Fibroblast of skin of back (primary cell): ENCODE results near the gene IFT43.
A peak's percentile ranks its signal among the peaks of the same experiment; 100 is the strongest.

ENCODE experiments used
- DNase-seq: peaks from one replicate; pipeline ENCODE4 v3.0.0-alpha.2; 2013

Gene IFT43

GRCh38 chr14:76019676-76020075 lies 34.1 kb downstream of the IFT43 start:
- DNase-seq, result no peak

- DNase-seq, result no peak
These were observed 37.4 kb downstream of the IFT43 start for GRCh38 chr14:76022991-76023390.

- DNase-seq, result no peak
These were observed 38.2 kb downstream of the IFT43 start for GRCh38 chr14:76023757-76024156.

- DNase-seq, result no peak
These were observed 38.8 kb downstream of the IFT43 start for GRCh38 chr14:76024211-76024907.

- no peak for DNase-seq
These were observed 49.0 kb downstream of the IFT43 start for GRCh38 chr14:76034566-76034965.

- DNase-seq, result no peak
These were observed 55.1 kb downstream of the IFT43 start for GRCh38 chr14:76040704-76041103.

GRCh38 chr14:76045773-76046172 lies 60.2 kb downstream of the IFT43 start:
- no peak for DNase-seq

GRCh38 chr14:76050250-76050649 lies 64.7 kb downstream of the IFT43 start:
- DNase-seq, result no peak

GRCh38 chr14:76050797-76051392 lies 65.3 kb downstream of the IFT43 start:
- peak; percentile 56 for DNase-seq

- DNase-seq, result no peak
These were observed 66.3 kb downstream of the IFT43 start for GRCh38 chr14:76051717-76052465.

GRCh38 chr14:76053572-76054355 lies 68.2 kb downstream of the IFT43 start:
- DNase-seq, result no peak

GRCh38 chr14:76055330-76055729 lies 69.8 kb downstream of the IFT43 start:
- DNase-seq, result no peak

GRCh38 chr14:76056128-76056527 lies 70.6 kb downstream of the IFT43 start:
- DNase-seq, result peak; percentile 2

- no peak for DNase-seq
These were observed 72.4 kb downstream of the IFT43 start for GRCh38 chr14:76057914-76058313.

- DNase-seq, result no peak
These were observed 77.8 kb downstream of the IFT43 start for GRCh38 chr14:76063327-76063726.

GRCh38 chr14:76065519-76065918 lies 80.0 kb downstream of the IFT43 start:
- no peak for DNase-seq

GRCh38 chr14:76067536-76067935 lies 82.0 kb downstream of the IFT43 start:
- no peak for DNase-seq

GRCh38 chr14:76073717-76074116 lies 88.2 kb downstream of the IFT43 start:
- no peak for DNase-seq

GRCh38 chr14:76077340-76077739 lies 91.8 kb downstream of the IFT43 start:
- DNase-seq, result no peak

GRCh38 chr14:76078501-76078900 lies 92.9 kb downstream of the IFT43 start:
- DNase-seq, result no peak

GRCh38 chr14:76080025-76080424 lies 94.5 kb downstream of the IFT43 start:
- no peak for DNase-seq

- no peak for DNase-seq
These were observed 94.9 kb downstream of the IFT43 start for GRCh38 chr14:76080471-76080870.

- no peak for DNase-seq
These were observed 96.1 kb downstream of the IFT43 start for GRCh38 chr14:76081642-76082041.
